CD8-positive, alpha-beta memory T cell (primary cell): ENCODE measurements around the gene IFTAP. TPM values are rescaled to one million over a fixed set of nuclear protein-coding genes. Genes with fewer than 3 reads are reported as not detected.
"Not testable (repeated sequence)": the region's sequence is repeated elsewhere in the genome, so short reads cannot be mapped to it uniquely, and the experiment has no call there.

Experiments used
- CTCF ChIA-PET: fragments of 350-600 bp; sonication (Branson Sonifier 250); formaldehyde crosslinking; loops from one replicate; lab custom pipeline; 2021; ENCODE audit warnings: antibody characterized with exemption; lab: Charles Lee
- POLR2A ChIA-PET: fragments of 350-600 bp; sonication (Branson Sonifier 250); formaldehyde crosslinking; loops from one replicate; lab custom pipeline; 2021; ENCODE audit warnings: antibody characterized with exemption; lab: Charles Lee
- DNase-seq, 5 donors: peaks; one replicate each; pipeline versions ENCODE4 v3.0.0 to v3.0.0-alpha.2; 2020 to 2022; ENCODE audit warnings: mixed read lengths in 1 of 5
- H3K27ac ChIP-seq: one replicate; pipeline ENCODE4 v1.7.0; 2013; ENCODE audit warnings: low read depth, mild to moderate bottlenecking, low read length, moderate library complexity
- H3K27me3 ChIP-seq: 2 replicates; pipeline ENCODE4 v1.7.0; 2013; ENCODE audit warnings: low read length, mild to moderate bottlenecking; ENCODE audit not compliant: insufficient read depth, poor library complexity, severe bottlenecking
- H3K36me3 ChIP-seq: 2 replicates; pipeline ENCODE4 v1.7.0; 2013; ENCODE audit warnings: mild to moderate bottlenecking, low read length, moderate library complexity; ENCODE audit not compliant: insufficient read depth
- H3K4me1 ChIP-seq: 2 replicates; pipeline ENCODE4 v1.7.0; 2013; ENCODE audit warnings: mild to moderate bottlenecking, low read length, moderate library complexity; ENCODE audit not compliant: insufficient read depth
- H3K4me3 ChIP-seq: 2 replicates; pipeline ENCODE4 v1.7.0; 2013; ENCODE audit warnings: mild to moderate bottlenecking, low read length
- H3K9me3 ChIP-seq: 2 replicates; pipeline ENCODE4 v1.7.0; 2013; ENCODE audit warnings: mild to moderate bottlenecking, low read length
- H3K27ac Mint-ChIP-seq, 8 donors: one replicate each; pipeline ENCODE4 v1.8.0; 2020 to 2021; ENCODE audit warnings: mixed read lengths in 8 of 8, mild to moderate bottlenecking in 6 of 8, inconsistent platforms in 3 of 8, moderate library complexity in 3 of 8
- H3K27me3 Mint-ChIP-seq, 2 donors: one replicate each; pipeline ENCODE4 v1.8.0; 2020 to 2021; ENCODE audit warnings: mixed read lengths in 2 of 2, mild to moderate bottlenecking in 1 of 2, moderate library complexity in 1 of 2
- H3K36me3 Mint-ChIP-seq, 3 donors: one replicate each; pipeline ENCODE4 v1.8.0; 2020 to 2021; ENCODE audit warnings: mixed read lengths in 3 of 3, inconsistent platforms in 1 of 3, mild to moderate bottlenecking in 1 of 3
- H3K4me1 Mint-ChIP-seq, 3 donors: one replicate each; pipeline ENCODE4 v1.8.0; 2020 to 2021; ENCODE audit warnings: mixed read lengths in 3 of 3, inconsistent platforms in 1 of 3, mild to moderate bottlenecking in 1 of 3
- H3K4me3 Mint-ChIP-seq, 7 donors: one replicate each; pipeline ENCODE4 v1.8.0; 2020 to 2021; ENCODE audit warnings: mixed read lengths in 7 of 7, mild to moderate bottlenecking in 6 of 7, moderate library complexity in 4 of 7, inconsistent platforms in 2 of 7
- H3K9me3 Mint-ChIP-seq, 5 donors: one replicate each; pipeline ENCODE4 v1.8.0; 2020 to 2022; ENCODE audit warnings: mixed read lengths in 5 of 5, mild to moderate bottlenecking in 3 of 5, moderate library complexity in 2 of 5, inconsistent platforms in 1 of 5
- polyA plus RNA-seq: library from polyadenylated mRNA; unstranded; fragments of 300-500 nt; fragmentation: Illumina TruSeq; gene quantifications from one replicate; pipeline ENCODE4 v1.2.3, GENCODE V29; 2021
- total RNA-seq, 2 experiments: library from RNA; stranded (reverse); gene quantifications; one replicate each; pipeline ENCODE4 v1.2.3, GENCODE V29; 2021

Gene IFTAP
- total and polyA plus RNA-seq, 3 experiments from 2014 or later: 4.1 to 6.0 (median 5.7) TPM

DNA sequence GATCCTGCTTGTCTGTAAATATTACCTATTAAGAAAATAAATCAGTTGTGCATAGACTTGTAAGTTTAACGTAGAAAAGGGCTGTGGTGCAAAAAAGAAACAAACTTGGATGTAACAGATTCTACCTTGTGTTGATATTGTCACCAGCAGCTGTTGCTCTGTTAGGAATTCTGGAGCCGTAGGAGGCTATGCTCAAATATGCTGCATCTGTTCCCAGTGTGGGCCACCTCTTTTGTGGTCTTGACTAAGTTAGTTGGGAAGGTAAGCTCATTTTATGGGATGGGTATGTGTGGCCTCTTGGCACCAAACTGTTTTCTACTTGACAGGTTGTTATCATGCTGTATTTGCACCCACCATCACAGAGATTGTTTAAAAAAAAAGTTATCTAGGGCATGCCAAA, 33.2 kb downstream of the IFTAP start:
- ChIA-PET CTCF (interaction anchor here (1.0 kb wide), 1 partner anchor 8 kb away, joined by 4 read pairs; no protein-coding TSS in a partner anchor), POLR2A (no interaction called here)
- Histone ChIP-seq H3K4me3 (no peak overlapping the region), H3K27me3 (no peaks in the 10 kb centered on the region), H3K9me3 (no peaks in the 10 kb centered on the region), H3K36me3 (no peaks in the 10 kb centered on the region), H3K27ac (no peak overlapping the region), H3K4me1 (no peaks in the 10 kb centered on the region)
- Mint-ChIP-seq H3K9me3 (no peaks in the 10 kb centered on the region), H3K27ac (no peak overlapping the region), H3K27me3 (peaks cover 10 to 31% of the 10 kb centered on the region in 2 donors), H3K4me3 (no peak overlapping the region), H3K36me3 (no peaks in the 10 kb centered on the region), H3K4me1 (peaks cover 0 to 2% (median 0%) of the 10 kb centered on the region in 3 donors)
- DNase-seq: no peak

DNA sequence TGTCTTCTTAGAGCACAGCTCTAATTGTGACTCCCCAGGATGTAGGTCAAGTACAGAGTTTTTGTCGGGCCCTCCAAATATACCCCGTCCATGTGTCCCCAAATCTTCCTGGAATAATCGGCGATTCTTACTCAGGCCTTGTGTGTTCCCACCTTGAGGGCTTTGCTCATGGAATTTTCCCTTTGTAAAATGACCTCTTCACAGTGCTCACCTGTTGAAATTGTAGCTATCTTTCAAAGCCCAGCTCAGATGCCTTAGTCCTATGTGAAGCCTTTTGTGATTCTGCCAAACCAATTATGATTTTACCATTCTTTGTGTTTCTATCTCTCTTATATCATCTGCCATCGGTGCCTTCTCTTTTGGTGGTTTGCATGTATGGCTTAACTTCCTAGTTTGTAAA, 33.8 kb downstream of the IFTAP start:
- Mint-ChIP-seq H3K9me3 (no peaks in the 10 kb centered on the region), H3K27me3 (peaks cover 10 to 31% of the 10 kb centered on the region in 2 donors), H3K36me3 (no peaks in the 10 kb centered on the region), H3K4me3 (no peak overlapping the region), H3K27ac (no peak overlapping the region), H3K4me1 (peaks cover 0 to 2% (median 0%) of the 10 kb centered on the region in 3 donors)
- DNase-seq: no peak
- Histone ChIP-seq H3K36me3 (no peaks in the 10 kb centered on the region), H3K27me3 (no peaks in the 10 kb centered on the region), H3K4me3 (no peak overlapping the region), H3K4me1 (no peaks in the 10 kb centered on the region), H3K9me3 (no peaks in the 10 kb centered on the region), H3K27ac (no peak overlapping the region)
- ChIA-PET POLR2A (no interaction called here), CTCF (interaction anchor here (1.0 kb wide), 1 partner anchor 9 kb away, joined by 4 read pairs; no protein-coding TSS in a partner anchor)

DNA sequence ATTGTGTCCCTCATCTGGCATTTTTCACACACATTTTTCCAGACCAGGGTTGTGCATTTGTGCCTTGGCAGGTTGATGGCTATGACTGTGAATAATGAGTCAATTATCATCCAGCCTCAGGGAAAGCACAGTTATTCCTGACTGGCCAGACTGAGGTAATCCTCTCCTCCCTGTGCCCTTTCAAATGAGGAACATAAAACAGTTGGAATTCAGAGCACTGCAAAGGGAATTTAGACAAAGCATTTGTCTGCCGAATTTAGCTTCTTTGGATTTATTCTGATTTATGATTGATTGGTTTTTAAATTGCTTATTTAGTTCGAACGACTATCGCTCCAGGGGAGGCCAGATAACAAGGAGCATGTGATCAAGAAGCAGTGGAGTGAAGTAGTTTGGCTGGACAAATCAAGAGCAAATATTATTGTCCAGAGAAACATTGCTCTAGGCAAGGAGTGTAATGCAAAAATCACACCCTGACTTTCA, 34.5 kb downstream of the IFTAP start:
- peaks cover 0 to 2% (median 0%) of the 10 kb centered on the region in 3 donors for H3K4me1 Mint-ChIP-seq
- no peak overlapping the region for H3K4me3 ChIP-seq
- H3K9me3 ChIP-seq: no peaks in the 10 kb centered on the region
- H3K36me3 Mint-ChIP-seq: no peaks in the 10 kb centered on the region
- no peak overlapping the region for H3K27ac Mint-ChIP-seq
- ChIA-PET CTCF (no interaction called here), POLR2A (no interaction called here)
- no peak overlapping the region for H3K27ac ChIP-seq
- no peaks in the 10 kb centered on the region for H3K27me3 ChIP-seq
- no peak for DNase-seq
- no peaks in the 10 kb centered on the region for H3K4me1 ChIP-seq
- H3K27me3 Mint-ChIP-seq: peaks cover 10 to 31% of the 10 kb centered on the region in 2 donors
- H3K9me3 Mint-ChIP-seq: no peaks in the 10 kb centered on the region
- no peak overlapping the region for H3K4me3 Mint-ChIP-seq
- H3K36me3 ChIP-seq: no peaks in the 10 kb centered on the region

DNA sequence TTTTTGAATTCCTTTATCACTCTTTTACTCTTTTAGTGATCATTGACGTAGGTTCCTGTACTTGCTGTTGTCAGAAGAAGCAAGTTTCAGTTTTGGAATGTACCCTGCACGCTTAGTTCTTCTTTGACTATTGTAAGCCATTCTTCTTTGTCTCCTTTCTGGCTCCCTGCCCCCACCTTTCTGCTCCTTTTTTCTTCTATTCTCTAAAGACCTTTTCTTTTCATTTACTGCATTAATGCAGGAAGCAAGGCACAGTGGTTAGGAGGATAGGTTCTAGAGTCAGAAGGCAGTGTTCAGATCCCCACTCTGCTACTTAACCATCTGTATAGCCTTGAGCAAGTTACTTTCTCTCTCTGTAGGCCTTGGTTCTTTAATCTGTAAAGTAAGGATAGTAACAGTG, 37.5 kb downstream of the IFTAP start:
- Histone ChIP-seq H3K27ac (no peak overlapping the region), H3K36me3 (no peaks in the 10 kb centered on the region), H3K27me3 (no peaks in the 10 kb centered on the region), H3K4me1 (no peaks in the 10 kb centered on the region), H3K4me3 (no peak overlapping the region), H3K9me3 (no peaks in the 10 kb centered on the region)
- Mint-ChIP-seq H3K36me3 (peaks cover 0 to 3% (median 0%) of the 10 kb centered on the region in 3 donors), H3K27ac (no peak overlapping the region), H3K9me3 (no peaks in the 10 kb centered on the region), H3K4me1 (peaks cover 0 to 2% (median 0%) of the 10 kb centered on the region in 3 donors), H3K4me3 (no peak overlapping the region), H3K27me3 (peaks cover 3 to 15% of the 10 kb centered on the region in 2 donors)
- DNase-seq: no peak
- CTCF ChIA-PET: no interaction called here
- POLR2A ChIA-PET: no interaction called here

DNA sequence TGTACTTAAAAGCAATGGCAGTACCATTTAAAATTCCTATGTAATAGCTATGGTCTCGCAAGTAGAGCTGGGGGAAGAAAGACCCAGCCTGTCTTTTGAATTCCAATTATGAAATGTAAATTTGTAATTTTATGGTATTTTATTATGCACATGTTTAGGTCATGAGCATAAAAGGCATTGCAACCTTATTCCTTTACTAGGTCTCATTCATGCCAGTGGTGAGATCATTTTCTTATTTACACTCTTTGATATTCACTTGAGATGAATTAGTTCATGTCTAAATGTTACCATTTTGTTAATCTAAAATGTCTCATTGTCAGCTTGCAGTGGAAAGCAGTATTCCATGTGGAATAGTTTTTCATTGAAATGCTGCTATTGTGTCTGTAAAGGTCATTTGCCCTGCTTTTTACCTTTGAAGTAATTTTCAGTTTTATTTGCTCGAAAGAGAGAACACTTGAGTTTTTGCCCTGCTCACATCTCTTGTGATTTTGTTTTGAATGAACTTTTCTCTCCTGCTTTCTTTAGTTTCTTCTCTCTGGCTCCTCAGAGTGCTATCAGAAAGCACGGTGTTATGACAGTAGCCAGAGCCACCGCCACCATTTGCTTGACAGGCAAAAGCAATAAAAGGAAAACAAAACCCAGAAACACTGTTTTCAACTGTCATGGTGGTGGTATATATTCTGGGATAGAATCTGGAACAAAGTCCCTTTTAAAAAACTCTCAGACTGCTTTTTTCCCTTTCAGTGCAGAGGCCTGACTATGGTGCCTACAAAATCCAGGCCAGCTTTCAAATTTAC, 41.0 kb downstream of the IFTAP start:
- Mint-ChIP-seq H3K9me3 (no peaks in the 10 kb centered on the region), H3K4me3 (no peak overlapping the region), H3K4me1 (peaks cover 0 to 2% (median 0%) of the 10 kb centered on the region in 3 donors), H3K27ac (no peak overlapping the region), H3K36me3 (peaks cover 0 to 6% (median 0%) of the 10 kb centered on the region in 3 donors), H3K27me3 (peaks cover 11 to 22% of the 10 kb centered on the region in 2 donors)
- POLR2A ChIA-PET: no interaction called here
- Histone ChIP-seq H3K4me3 (no peak overlapping the region), H3K4me1 (no peaks in the 10 kb centered on the region), H3K9me3 (no peaks in the 10 kb centered on the region), H3K36me3 (no peaks in the 10 kb centered on the region), H3K27me3 (no peaks in the 10 kb centered on the region), H3K27ac (no peak overlapping the region)
- CTCF ChIA-PET: interaction anchor here (0.6 to 1.4 kb wide), 2 partner anchors 112 to 195 kb away, joined by 3 read pairs; no protein-coding TSS in a partner anchor
- no peak for DNase-seq

DNA sequence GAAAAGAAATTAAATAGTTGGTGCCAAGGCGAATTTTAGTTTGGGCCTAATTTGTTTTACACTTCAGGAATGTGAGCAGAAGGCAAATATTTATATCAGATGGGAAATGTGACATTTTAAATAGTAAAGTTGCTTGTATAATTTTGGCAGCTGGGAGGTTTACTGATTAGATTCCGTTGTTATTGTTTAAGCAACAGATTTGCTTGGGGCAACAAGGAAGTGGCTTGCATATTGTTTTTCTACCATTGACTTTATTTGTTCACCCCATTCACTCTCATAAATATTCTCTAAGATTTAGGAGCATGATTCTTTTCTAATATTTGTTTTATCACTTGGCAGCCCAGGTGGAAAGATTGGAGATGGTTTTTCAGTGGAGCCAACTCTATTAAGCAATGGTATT, 44.3 kb downstream of the IFTAP start:
- Histone ChIP-seq H3K36me3 (no peaks in the 10 kb centered on the region), H3K4me3 (no peak overlapping the region), H3K27me3 (no peaks in the 10 kb centered on the region), H3K4me1 (no peaks in the 10 kb centered on the region), H3K27ac (no peak overlapping the region), H3K9me3 (no peaks in the 10 kb centered on the region)
- peaks cover 0 to 6% (median 4%) of the 10 kb centered on the region in 3 donors for H3K36me3 Mint-ChIP-seq
- H3K4me3 Mint-ChIP-seq: no peak overlapping the region
- no peak overlapping the region for H3K27ac Mint-ChIP-seq
- DNase-seq: no peak
- H3K27me3 Mint-ChIP-seq: peaks cover 19 to 20% of the 10 kb centered on the region in 2 donors
- peaks cover 0 to 9% (median 5%) of the 10 kb centered on the region in 5 donors for H3K9me3 Mint-ChIP-seq
- ChIA-PET POLR2A (no interaction called here), CTCF (no interaction called here)
- H3K4me1 Mint-ChIP-seq: no peaks in the 10 kb centered on the region

DNA sequence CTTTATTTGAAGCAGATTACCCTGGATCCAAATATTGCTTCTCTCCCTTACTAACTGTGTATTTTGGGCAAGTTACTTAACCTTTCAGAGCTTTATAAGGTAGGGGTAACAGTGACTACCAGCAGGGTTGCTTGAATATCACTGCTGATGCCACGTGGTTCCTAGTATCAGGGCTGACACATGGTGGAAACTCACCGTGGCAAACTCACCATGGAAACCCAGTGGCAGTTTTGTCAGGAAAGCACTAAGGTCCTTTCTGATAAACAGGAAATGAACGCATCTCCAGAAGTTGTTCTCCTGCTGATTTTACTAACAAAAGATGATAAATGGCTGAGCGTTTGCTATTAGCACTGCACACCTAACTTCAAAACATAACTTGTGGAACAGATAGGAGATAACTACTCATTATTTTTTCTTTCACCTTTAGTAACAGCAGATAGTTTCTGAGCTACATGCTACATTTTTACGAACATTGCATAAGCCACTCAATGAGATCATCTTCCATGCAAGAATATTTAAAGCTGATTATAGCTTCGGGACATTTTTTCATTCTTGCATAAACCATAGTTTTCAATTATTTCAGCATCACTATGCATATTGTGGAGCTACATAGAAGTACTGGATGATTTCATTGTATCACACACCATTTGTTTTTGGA, 63.4 kb downstream of the IFTAP start:
- Mint-ChIP-seq H3K4me1 (no peaks in the 10 kb centered on the region), H3K36me3 (peaks cover 2 to 9% (median 4%) of the 10 kb centered on the region in 3 donors), H3K27ac (no peak overlapping the region), H3K4me3 (no peak overlapping the region), H3K27me3 (peaks cover 3 to 12% of the 10 kb centered on the region in 2 donors), H3K9me3 (peaks cover 2 to 12% (median 4%) of the 10 kb centered on the region in 5 donors)
- no peaks in the 10 kb centered on the region for H3K9me3 ChIP-seq
- H3K27ac ChIP-seq: no peak overlapping the region
- H3K4me1 ChIP-seq: no peaks in the 10 kb centered on the region
- H3K36me3 ChIP-seq: no peaks in the 10 kb centered on the region
- no peak overlapping the region for H3K4me3 ChIP-seq
- POLR2A ChIA-PET: no interaction called here
- H3K27me3 ChIP-seq: no peaks in the 10 kb centered on the region
- CTCF ChIA-PET: no interaction called here
- DNase-seq: no peak

DNA sequence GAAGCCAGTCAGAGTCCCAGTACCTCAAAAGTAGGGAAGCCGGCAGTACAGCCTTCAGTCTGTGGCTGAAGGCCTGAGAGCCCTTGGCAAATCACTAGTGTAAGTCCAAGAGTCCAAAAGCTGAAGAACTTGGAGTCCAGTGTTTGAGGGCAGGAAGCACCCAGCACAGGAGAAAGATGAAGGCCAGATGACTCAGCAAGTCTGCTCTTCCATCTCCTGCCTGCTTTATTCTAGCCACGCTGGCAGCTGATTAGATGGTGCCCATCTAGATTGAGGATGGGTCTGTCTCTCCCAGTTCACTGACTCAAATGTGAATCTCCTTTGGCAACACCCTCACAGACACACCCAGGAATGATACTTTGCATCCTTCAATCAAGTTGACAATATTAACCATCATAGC, 67.1 kb downstream of the IFTAP start:
- CTCF ChIA-PET: interaction anchor here (1.0 kb wide), 1 partner anchor 14 kb away, joined by 3 read pairs; no protein-coding TSS in a partner anchor
- POLR2A ChIA-PET, H3K4me1 ChIP-seq, H3K27ac ChIP-seq, DNase-seq, H3K9me3 ChIP-seq, H3K4me3 ChIP-seq, H3K36me3 ChIP-seq, H3K4me3 Mint-ChIP-seq, H3K27ac Mint-ChIP-seq, H3K4me1 Mint-ChIP-seq, H3K27me3 Mint-ChIP-seq, H3K27me3 ChIP-seq: not testable (repeated sequence)
- H3K9me3 Mint-ChIP-seq: peaks cover 2 to 13% (median 4%) of the 10 kb centered on the region in 5 donors
- H3K36me3 Mint-ChIP-seq: peaks cover 2 to 12% (median 4%) of the 10 kb centered on the region in 3 donors
